B cell (primary cell): Measurements from ENCODE around the gene CCDC39. TPM values are rescaled to one million over a fixed set of nuclear protein-coding genes. Genes with fewer than 3 reads are reported as not detected.
A peak's percentile ranks its signal among the peaks of the same experiment; 100 is the strongest.

Experiments used
- ATAC-seq: fragments of 200-7000 bp; cut with Tn5 transposase; one replicate; pipeline ENCODE4 v1.10.0; 2021; ENCODE audit warnings: low read depth, mild to moderate bottlenecking, moderate number of reproducible peaks, moderate library complexity
- CTCF ChIA-PET: fragments of 350-600 bp; sonication (Branson Sonifier 250); formaldehyde crosslinking; loops from one replicate; lab custom pipeline; 2021; ENCODE audit warnings: antibody characterized with exemption, inconsistent platforms; lab: Charles Lee
- POLR2A ChIA-PET: fragments of 350-600 bp; sonication (Branson Sonifier 250); formaldehyde crosslinking; loops from one replicate; lab custom pipeline; 2021; ENCODE audit warnings: antibody characterized with exemption; lab: Charles Lee
- DNase-seq: peaks from one replicate; pipeline ENCODE4 v3.0.0; 2013
- H2AFZ ChIP-seq: 2 replicates; pipeline ENCODE4 v1.6.1; 2012; ENCODE audit warnings: mild to moderate bottlenecking, low read depth, low read length; ENCODE audit not compliant: insufficient read depth, poor library complexity, severe bottlenecking
- H3K27ac ChIP-seq, 2 donors: 1 replicate in 1 of 2; 2 replicates in 1 of 2; pipeline ENCODE4 v1.5.1; 2012 to 2013; ENCODE audit warnings: low read length in 2 of 2, mild to moderate bottlenecking in 2 of 2, moderate library complexity in 1 of 2
- H3K27me3 ChIP-seq, 4 experiments: fragments of 200-600 bp in 1 of 4; sonication (generic) in 1 of 4; replicated peaks in 1 of 4; 1 replicate in 2 of 4; 2 replicates in 2 of 4; pipeline versions ENCODE4 v1.6.1 to v1.7.0; 2013 to 2016; ENCODE audit warnings: low read length in 3 of 4, mild to moderate bottlenecking in 2 of 4, mixed read lengths in 1 of 4, moderate library complexity in 1 of 4; ENCODE audit not compliant: insufficient read depth in 4 of 4, control insufficient read depth in 3 of 4; ENCODE audit errors: control extremely low read depth in 1 of 4
- H3K36me3 ChIP-seq, 2 experiments: replicated peaks in 1 of 2; 1 replicate in 1 of 2; 2 replicates in 1 of 2; pipeline versions ENCODE4 v1.6.1 to v1.7.1; 2013; ENCODE audit warnings: low read length in 1 of 2; ENCODE audit not compliant: insufficient read depth in 2 of 2, control insufficient read depth in 1 of 2; ENCODE audit errors: control extremely low read depth in 1 of 2, extremely low read depth in 1 of 2
- H3K4me1 ChIP-seq, 2 donors: fragments of 200-600 bp in 1 of 2; sonication (generic) in 1 of 2; 1 replicate in 1 of 2; 2 replicates in 1 of 2; pipeline versions ENCODE4 v1.5.1 to v1.6.1; 2013 to 2017; ENCODE audit warnings: low read length in 2 of 2; ENCODE audit not compliant: control insufficient read depth in 2 of 2, insufficient read depth in 2 of 2
- H3K4me2 ChIP-seq: replicated peaks from 2 replicates; pipeline ENCODE3; 2012; ENCODE audit warnings: mild to moderate bottlenecking, low read depth, low read length; ENCODE audit not compliant: poor library complexity, severe bottlenecking
- H3K4me3 ChIP-seq, 5 experiments: fragments of 200-600 bp in 1 of 5; sonication (generic) in 1 of 5; 1 replicate in 3 of 5; 2 replicates in 2 of 5; pipeline versions ENCODE4 v1.5.1 to v1.7.0; 2011 to 2016; ENCODE audit warnings: low read length in 4 of 5, mild to moderate bottlenecking in 4 of 5, low read depth in 2 of 5, control low read depth in 1 of 5, moderate library complexity in 1 of 5; ENCODE audit not compliant: insufficient read depth in 1 of 5; ENCODE audit errors: control extremely low read depth in 1 of 5, extremely low read depth in 1 of 5
- H3K79me2 ChIP-seq: fragments of 200-600 bp; sonication (generic); one replicate; pipeline ENCODE4 v1.6.0; 2016; ENCODE audit warnings: low read length; ENCODE audit not compliant: control insufficient read depth, insufficient read depth
- H3K9ac ChIP-seq: fragments of 200-600 bp; sonication (generic); 2 replicates; pipeline ENCODE4 v1.6.1; 2017; ENCODE audit warnings: mild to moderate bottlenecking, low read length, moderate library complexity
- H3K9me3 ChIP-seq, 3 donors: one replicate each; pipeline versions ENCODE4 v1.6.1 to v1.7.1; 2013; ENCODE audit warnings: low read length in 2 of 3; ENCODE audit not compliant: control insufficient read depth in 2 of 3, insufficient read depth in 1 of 3; ENCODE audit errors: control extremely low read depth in 1 of 3
- H4K20me1 ChIP-seq: 2 replicates; pipeline ENCODE4 v1.6.0; 2012; ENCODE audit warnings: mild to moderate bottlenecking, low read length; ENCODE audit not compliant: insufficient read depth, control insufficient read depth, poor library complexity, severe bottlenecking
- H3K27ac Mint-ChIP-seq: one replicate; pipeline ENCODE4 v1.8.0; 2021; ENCODE audit warnings: mixed read lengths
- H3K27me3 Mint-ChIP-seq: one replicate; pipeline ENCODE4 v1.8.0; 2021; ENCODE audit warnings: mixed read lengths
- H3K4me1 Mint-ChIP-seq: one replicate; pipeline ENCODE4 v1.8.0; 2021; ENCODE audit warnings: mixed read lengths
- H3K4me3 Mint-ChIP-seq: one replicate; pipeline ENCODE4 v1.8.0; 2021; ENCODE audit warnings: mixed read lengths
- H3K9me3 Mint-ChIP-seq: one replicate; pipeline ENCODE4 v1.8.0; 2022; ENCODE audit warnings: mixed read lengths; ENCODE audit not compliant: insufficient read depth
- CTCF ChIP-seq: fragments of 200-600 bp; IDR thresholded peaks from one replicate; pipeline ENCODE4 v1.8.0; 2022; ENCODE audit warnings: antibody characterized with exemption, mild to moderate bottlenecking
- EZH2 ChIP-seq: IDR thresholded peaks from 2 replicates; pipeline ENCODE4 v1.6.1; 2012; ENCODE audit warnings: borderline replicate concordance, low read depth, mild to moderate bottlenecking, moderate library complexity, low read length; ENCODE audit not compliant: insufficient read depth, poor library complexity, severe bottlenecking
- WGBS: methylation state at CpG from one replicate; pipeline ENCODE4 v1.1.5; 2013; ENCODE audit warnings: missing lambda C conversion rate; ENCODE audit not compliant: insufficient coverage; 5-methylcytosine and 5-hydroxymethylcytosine counted together
- intact Hi-C: fragments of 100-400 bp; cut with micrococcal nuclease; formaldehyde crosslinking; loops from one replicate; pipeline ENCODE4 v1.10.0; 2022
- polyA plus RNA-seq: library from polyadenylated mRNA; depleted of rRNA; stranded (reverse); fragments of >200 nt; gene quantifications from 2 replicates; pipeline ENCODE4 v1.2.3, GENCODE V29; 2012
- total RNA-seq, 2 donors: library from RNA; stranded (reverse); fragments of 120-200 nt in 1 of 2; gene quantifications; 1 replicate in 1 of 2; 2 replicates in 1 of 2; pipeline versions ENCODE4 v1.2.3 to v1.2.4, GENCODE V29; 2013 to 2022

Gene CCDC39
- total and polyA plus RNA-seq, 2 donors (not counting 1 experiment from before 2014, with no cell fraction given) = not detected

- H3K36me3 ChIP-seq = no peaks in the 10 kb centered on the region
- ATAC-seq = no peak
- Mint-ChIP-seq H3K27ac (no peak overlapping the region), H3K27me3 (peaks cover 31% of the 10 kb centered on the region), H3K9me3 (no peaks in the 10 kb centered on the region), H3K4me1 (no peaks in the 10 kb centered on the region), H3K4me3 (no peak overlapping the region)
- no peak overlapping the region for H2AFZ ChIP-seq
- ChIA-PET CTCF (no interaction called here), POLR2A (no interaction called here)
- H3K27me3 ChIP-seq = peaks cover 0 to 4% (median 0%) of the 10 kb centered on the region in 4 experiments
- H3K4me3 ChIP-seq = no peak overlapping the region
- no CpG with 5 or more reads among the region's 1 CpG for WGBS
- H3K4me1 ChIP-seq = no peaks in the 10 kb centered on the region
- no peak overlapping the region for H3K4me2 ChIP-seq
- H4K20me1 ChIP-seq = no peaks in the 10 kb centered on the region
- H3K9ac ChIP-seq = no peak overlapping the region
- no peak for DNase-seq
- no peaks in the 10 kb centered on the region for H3K79me2 ChIP-seq
- H3K27ac ChIP-seq = no peak overlapping the region
- TF ChIP-seq CTCF (peak; percentile 39), EZH2 (no peak)
- H3K9me3 ChIP-seq = no peaks in the 10 kb centered on the region
- intact Hi-C loops = no loop called here
Measured at GRCh38 chr3:180646187-180646790, 33.0 kb downstream of the CCDC39 start.

GRCh38 chr3:180640987-180641386, 38.3 kb downstream of the CCDC39 start:
- Histone ChIP-seq H3K4me3 (no peak overlapping the region), H3K9ac (no peak overlapping the region), H3K79me2 (no peaks in the 10 kb centered on the region), H3K4me1 (no peaks in the 10 kb centered on the region), H2AFZ (no peak overlapping the region), H3K27me3 (no peaks in the 10 kb centered on the region), H3K36me3 (no peaks in the 10 kb centered on the region), H4K20me1 (no peaks in the 10 kb centered on the region), H3K4me2 (no peak overlapping the region), H3K27ac (no peak overlapping the region), H3K9me3 (no peaks in the 10 kb centered on the region)
- intact Hi-C loops = no loop called here
- POLR2A ChIA-PET = no interaction called here
- ATAC-seq (no peak), DNase-seq (no peak)
- no peak overlapping the region for H3K27ac Mint-ChIP-seq
- peaks cover 29% of the 10 kb centered on the region for H3K27me3 Mint-ChIP-seq
- H3K4me1 Mint-ChIP-seq = no peaks in the 10 kb centered on the region
- H3K4me3 Mint-ChIP-seq = no peak overlapping the region
- no peaks in the 10 kb centered on the region for H3K9me3 Mint-ChIP-seq
- CTCF ChIA-PET = no interaction called here
- no peak for TF ChIP-seq EZH2
- TF ChIP-seq CTCF = no peak
